ENCODE measurements around the gene CILP2.
A peak's percentile ranks its signal among the peaks of the same experiment; 100 is the strongest.

Gene CILP2, protein sequence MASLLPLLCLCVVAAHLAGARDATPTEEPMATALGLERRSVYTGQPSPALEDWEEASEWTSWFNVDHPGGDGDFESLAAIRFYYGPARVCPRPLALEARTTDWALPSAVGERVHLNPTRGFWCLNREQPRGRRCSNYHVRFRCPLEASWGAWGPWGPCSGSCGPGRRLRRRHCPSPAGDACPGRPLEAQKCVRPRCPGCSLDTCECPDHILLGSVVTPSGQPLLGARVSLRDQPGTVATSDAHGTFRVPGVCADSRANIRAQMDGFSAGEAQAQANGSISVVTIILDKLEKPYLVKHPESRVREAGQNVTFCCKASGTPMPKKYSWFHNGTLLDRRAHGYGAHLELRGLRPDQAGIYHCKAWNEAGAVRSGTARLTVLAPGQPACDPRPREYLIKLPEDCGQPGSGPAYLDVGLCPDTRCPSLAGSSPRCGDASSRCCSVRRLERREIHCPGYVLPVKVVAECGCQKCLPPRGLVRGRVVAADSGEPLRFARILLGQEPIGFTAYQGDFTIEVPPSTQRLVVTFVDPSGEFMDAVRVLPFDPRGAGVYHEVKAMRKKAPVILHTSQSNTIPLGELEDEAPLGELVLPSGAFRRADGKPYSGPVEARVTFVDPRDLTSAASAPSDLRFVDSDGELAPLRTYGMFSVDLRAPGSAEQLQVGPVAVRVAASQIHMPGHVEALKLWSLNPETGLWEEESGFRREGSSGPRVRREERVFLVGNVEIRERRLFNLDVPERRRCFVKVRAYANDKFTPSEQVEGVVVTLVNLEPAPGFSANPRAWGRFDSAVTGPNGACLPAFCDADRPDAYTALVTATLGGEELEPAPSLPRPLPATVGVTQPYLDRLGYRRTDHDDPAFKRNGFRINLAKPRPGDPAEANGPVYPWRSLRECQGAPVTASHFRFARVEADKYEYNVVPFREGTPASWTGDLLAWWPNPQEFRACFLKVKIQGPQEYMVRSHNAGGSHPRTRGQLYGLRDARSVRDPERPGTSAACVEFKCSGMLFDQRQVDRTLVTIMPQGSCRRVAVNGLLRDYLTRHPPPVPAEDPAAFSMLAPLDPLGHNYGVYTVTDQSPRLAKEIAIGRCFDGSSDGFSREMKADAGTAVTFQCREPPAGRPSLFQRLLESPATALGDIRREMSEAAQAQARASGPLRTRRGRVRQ

GRCh38 chr19:19538061-19538784, at the start of gene CILP2:
TSS of gene CILP2 (plus strand) at chr19:19538265. CDS start at chr19:19538350, 85 bp downstream.
- no peak for DNase-seq

- peak; percentile 69 for DNase-seq
Observed at GRCh38 chr19:19488875-19489690, 49.0 kb upstream of the CILP2 start.

GRCh38 chr19:19489804-19490204, 48.3 kb upstream of the CILP2 start:
- no peak for DNase-seq

DNA sequence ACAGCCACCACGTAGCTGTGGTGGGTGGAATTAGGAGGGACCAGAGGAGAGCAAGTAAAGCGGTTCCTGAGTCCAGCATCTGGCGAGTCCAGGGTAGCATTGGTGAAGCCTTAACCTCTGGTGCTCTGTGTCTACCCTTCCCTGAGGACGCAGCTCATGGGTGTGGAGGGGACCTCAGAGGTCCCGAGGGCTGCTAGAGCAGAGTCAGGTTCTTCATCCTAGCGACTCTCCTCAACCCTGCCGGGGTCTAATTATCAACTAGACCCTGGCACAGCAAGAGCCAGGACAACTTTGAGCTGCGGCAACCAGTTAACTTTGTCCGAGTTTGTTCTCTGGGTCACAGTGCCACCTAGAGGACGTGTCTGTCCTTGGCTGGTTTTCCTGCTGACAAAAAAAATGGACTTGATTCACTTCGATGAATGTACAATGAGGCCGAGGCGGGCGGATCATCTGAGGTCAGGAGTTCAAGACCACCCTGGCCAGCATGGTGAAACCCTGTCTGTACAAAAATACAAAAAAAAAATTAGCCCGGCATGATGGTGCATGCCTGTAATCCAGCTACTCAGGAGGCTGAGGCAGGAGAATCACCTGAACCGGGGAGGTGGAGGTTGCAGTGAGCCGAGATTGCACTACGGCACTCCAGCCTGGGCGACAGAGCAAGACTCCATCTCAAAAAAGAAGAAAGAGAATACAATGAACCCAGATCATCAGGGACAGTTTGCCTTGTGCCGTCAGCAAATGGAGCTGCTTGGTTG, 47.7 kb upstream of the CILP2 start:
- peak; percentile 85 for DNase-seq

GRCh38 chr19:19491321-19492025, 46.6 kb upstream of the CILP2 start:
- no peak for DNase-seq

DNA sequence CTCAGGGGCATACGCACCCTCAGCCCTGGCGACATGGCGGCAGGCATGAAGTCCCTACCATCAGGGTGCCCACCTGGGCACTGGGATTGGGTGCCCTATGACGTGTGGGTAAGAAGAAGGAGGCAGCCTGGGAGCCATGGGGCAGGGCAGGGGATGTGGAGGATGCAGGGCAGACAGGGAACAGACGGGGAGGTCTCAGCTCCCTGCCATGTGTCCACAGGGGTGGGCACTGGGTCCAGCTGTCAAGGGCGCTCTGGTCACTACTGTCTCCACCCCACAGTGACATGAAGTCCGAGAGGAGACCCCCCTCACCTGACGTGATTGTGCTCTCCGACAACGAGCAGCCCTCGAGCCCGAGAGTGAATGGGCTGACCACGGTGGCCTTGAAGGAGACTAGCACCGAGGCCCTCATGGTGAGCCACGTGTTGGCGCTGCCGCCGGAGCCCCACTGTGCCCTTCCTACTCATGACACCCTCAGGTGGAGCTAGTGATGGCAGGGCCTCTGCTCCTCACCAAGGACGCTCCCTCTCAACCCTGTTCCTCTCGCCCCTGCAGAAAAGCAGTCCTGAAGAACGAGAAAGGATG, 45.9 kb upstream of the CILP2 start:
- DNase-seq, result no peak

DNA sequence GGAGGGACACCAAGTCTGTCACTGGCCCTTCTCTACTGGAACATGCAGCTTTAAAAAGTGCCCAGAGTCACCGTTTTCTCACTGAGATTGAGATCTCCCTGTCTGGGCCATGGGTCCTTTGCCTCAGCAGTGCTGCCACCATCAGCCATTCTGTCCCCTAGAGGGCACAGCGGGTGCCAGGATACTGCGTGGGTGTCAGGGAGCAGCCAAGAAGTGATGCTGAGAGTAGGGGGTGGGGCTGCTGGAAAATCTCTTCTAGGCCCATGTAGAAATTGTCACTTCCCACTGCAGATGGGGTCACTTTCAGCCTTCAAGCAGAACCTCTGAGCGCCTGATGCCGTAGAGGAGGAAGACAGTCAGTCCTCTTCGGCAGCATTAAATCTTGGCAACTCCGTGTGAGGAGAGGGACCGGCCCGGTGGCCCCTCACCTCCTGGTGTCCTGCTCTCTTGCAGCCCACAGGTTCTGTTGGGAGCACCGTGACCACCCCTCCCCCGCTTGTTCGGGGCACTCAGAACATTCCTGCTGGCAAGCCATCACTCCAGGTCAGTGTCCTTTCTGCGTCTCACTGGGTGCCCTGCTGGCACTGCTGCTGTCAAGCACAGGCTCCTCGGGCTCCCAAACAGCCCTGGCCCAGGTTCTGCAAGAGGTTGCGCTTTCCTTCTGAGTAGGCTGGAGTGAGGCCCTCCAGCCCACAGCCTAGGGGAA, 44.1 kb upstream of the CILP2 start:
- peak; percentile 12 for DNase-seq

DNA sequence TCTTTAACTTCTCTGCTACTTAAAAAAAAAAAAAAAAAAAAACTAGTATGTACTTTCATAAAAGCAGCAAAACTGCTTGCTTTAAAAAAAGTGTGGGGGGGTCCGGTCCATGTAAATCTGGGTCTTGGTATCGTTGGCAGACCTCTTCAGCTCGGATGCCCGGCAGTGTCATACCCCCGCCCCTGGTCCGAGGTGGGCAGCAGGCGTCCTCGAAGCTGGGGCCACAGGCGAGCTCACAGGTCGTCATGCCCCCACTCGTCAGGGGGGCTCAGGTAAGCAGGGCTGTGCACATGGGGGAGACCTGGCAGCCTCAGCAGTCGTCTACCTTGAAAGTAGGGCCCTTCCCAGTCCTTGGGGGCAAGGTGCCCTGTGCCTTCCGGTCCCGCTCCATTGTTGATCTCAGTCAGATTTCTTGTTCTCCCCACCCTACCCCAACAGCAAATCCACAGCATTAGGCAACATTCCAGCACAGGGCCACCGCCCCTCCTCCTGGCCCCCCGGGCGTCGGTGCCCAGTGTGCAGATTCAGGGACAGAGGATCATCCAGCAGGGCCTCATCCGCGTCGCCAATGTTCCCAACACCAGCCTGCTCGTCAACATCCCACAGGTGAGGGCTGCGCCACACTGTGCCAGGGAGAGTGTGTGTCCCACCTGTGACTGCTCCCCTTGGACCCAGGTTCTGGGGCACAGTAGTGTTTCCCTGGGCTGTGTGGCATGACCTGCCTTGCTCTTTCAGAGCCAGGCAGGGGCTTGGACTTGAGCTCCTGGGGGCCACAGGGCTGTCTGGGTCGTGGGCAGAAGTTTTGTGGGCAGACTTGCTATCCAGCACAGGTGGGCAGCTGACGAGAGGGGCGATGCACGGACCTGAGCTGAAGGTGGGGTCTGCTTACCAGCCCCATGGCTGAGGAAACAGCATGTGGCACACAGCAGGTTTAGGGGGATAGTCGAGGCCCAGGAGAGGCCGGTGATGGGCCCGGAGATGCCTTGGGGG, 42.2 kb upstream of the CILP2 start:
- DNase-seq, result no peak

- DNase-seq, result no peak
Observed at GRCh38 chr19:19498255-19498991, 39.6 kb upstream of the CILP2 start.

DNA sequence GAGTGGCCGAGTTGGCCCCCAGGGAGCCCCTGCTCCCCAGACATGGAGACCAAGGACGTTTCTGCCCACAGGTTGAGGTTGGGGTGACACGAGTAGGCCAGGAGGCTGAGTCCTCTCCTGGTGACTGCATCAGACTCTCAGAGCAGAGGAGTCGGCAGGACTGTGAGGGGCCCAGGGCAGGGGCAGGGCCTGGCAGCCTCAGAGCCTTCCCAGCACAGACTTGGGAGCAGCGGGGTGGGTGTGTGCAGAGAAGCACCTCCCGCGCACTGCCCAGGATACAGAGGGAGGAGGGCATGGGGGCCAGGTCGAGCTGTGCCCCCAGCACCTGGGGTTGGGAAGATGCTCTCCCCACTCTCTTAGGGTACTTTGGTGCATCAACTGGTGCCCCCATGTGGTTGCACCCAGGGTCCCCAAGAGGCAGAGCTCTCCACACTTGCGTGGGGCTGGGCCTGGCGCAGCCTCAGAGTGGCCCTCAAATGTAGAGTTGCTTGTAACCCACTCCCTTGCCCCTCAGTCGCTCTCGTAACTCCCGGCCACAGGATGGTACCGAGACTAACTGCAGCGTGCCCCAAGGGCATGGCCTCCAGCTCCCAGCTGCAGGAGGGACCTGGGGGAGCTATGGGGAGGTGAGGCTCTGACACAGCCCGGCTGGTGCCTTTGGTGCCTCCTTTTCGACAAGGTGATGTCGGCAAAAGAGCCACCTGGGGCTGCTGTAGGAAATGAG, 38.6 kb upstream of the CILP2 start:
- no peak for DNase-seq

DNA sequence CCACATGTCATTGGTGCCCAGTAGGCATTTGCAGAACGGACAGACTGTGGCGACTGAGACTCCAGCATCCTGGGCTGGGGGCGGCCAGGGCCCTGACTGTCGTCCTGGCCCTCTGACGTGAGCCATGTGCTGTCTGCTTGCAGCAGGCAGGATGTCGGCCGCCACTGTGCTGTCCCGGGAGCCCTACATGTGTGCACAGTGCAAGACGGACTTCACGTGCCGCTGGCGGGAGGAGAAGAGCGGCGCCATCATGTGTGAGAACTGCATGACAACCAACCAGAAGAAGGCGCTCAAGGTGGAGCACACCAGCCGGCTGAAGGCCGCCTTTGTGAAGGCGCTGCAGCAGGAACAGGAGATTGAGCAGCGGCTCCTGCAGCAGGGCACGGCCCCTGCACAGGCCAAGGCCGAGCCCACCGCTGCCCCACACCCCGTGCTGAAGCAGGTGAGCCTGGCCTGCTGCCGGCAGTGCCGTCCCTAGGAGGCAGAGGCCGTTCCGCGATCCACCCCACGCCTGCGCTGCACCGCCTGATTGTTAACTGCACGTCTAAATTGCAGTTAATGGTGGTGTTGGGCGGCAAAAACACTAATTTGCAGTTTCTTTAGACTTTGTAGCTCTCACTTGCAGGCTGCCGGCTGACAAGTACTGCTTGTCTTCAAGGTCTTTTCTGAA, 37.0 kb upstream of the CILP2 start:
- DNase-seq, result no peak

DNA sequence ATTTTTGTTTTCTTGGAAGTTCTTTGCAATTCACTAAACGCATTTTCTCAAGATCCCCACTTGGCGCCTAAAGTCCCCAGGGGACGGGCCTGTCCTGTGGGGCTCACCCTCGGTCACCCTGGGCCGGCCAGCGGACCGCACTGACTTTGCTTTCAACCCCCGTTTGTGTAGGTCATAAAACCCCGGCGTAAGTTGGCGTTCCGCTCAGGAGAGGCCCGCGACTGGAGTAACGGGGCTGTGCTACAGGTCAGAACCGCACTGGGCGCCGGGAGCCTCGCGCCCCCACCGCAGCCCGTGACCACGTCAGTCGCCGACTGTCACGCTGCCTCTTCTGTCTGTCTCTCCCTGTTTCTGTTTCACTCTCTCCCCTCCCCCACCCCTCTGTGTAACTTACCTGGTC, 36.3 kb upstream of the CILP2 start:
- no peak for DNase-seq

DNA sequence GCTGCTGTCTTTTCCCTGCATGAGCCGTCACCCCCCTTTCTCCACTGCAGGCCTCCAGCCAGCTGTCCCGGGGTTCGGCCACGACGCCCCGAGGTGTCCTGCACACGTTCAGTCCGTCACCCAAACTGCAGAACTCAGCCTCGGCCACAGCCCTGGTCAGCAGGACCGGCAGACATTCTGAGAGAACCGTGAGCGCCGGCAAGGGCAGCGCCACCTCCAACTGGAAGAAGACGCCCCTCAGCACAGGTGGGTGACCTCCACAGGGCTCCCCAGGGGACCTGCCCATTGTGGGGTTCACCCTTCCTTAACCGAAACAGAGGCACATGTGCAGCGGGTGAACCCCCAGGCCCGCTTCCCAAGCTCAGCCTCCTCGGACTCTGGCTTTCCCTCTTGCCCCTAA, 35.8 kb upstream of the CILP2 start:
- no peak for DNase-seq

DNA sequence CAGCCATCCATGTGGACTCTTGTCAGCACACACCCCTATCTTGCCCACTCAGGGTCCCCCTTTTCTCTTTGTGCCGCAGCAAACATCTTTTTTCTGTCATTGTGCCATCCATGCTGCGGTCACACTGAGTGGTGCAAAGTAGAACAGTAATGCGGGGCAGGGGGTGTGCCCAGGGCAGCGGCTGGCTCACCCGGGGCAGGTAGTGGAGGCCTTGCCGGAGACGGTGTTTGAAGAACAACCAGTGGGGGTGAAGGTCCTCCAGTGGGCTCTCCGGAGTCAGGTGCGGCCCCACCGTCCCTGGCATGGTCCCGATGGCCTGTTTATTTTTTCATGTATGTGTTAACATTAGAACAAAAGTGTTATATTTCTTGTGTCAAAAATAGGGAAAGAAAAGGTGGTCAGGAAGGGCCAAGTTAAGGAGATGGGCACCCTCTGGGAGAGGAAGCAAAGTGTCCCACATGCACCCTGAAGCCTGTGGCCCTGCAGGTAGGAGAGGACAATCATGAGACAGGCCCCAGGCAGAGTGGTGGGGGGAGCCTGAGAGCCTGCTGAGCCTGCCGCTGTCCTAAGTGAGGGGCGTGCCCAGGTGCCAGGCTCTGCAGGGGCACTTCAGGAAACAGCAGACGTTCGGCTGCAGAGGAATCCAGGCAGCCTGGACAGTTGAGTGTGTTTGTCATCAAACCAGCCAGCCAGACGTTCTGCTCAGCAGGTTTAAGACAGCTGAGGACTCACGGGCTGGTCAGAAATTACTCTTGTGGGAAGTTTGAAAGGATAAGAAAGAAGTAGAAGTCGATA, 35.1 kb upstream of the CILP2 start:
- no peak for DNase-seq

Measured in suppressor macrophage treated with lipopolysaccharide for 4 hours (primary cell).